GM19023 (cell line): ENCODE data around the gene CXXC5.
A peak's percentile ranks its signal among the peaks of the same experiment; 100 is the strongest.

Experiments used
- ATAC-seq: cut with Tn5 transposase; IDR thresholded peaks from one replicate; pipeline ENCODE4 v1.9.1; 2021; ENCODE audit warnings: mild to moderate bottlenecking, moderate library complexity; ENCODE audit not compliant: unreplicated experiment

The CXXC5 gene

DNA sequence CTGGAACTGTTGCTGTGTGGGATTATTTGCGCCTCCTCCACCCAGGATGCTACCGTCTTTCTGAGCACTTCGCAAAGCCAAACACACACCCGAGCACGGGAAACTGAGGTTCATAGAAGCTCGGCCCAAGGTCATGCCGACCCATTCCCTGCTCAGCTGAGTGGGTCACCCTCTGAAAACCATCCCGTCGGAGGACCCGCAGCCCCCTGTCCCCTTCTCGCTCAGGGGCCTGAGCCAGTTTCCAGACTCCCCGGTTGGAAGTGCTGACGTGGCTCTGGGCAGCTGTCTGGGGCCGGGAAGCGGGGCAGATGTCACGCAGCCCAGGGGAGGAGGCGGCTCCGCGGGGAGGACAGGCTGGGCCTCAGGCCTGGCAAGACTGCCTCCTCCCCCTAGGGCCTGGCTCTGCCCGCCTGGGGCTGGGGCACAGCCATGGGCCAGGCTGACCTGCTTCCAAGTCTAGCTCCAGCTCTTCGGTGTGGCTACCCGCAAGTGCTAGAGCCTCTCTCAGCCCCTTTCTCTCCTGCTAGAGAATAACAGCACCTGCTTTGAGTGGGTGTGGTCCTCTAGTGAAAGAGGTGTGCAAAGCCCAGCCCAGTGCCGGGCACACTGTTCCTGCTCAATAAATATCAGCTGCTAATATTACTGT is 9.9 kb upstream of the CXXC5 start:
- peak; percentile 17 for ATAC-seq

GRCh38 chr5:139638736-139639618 is 9.2 kb upstream of the CXXC5 start:
- ATAC-seq = no peak

- ATAC-seq = no peak
Measured at GRCh38 chr5:139639619-139640380, 8.3 kb upstream of the CXXC5 start.

DNA sequence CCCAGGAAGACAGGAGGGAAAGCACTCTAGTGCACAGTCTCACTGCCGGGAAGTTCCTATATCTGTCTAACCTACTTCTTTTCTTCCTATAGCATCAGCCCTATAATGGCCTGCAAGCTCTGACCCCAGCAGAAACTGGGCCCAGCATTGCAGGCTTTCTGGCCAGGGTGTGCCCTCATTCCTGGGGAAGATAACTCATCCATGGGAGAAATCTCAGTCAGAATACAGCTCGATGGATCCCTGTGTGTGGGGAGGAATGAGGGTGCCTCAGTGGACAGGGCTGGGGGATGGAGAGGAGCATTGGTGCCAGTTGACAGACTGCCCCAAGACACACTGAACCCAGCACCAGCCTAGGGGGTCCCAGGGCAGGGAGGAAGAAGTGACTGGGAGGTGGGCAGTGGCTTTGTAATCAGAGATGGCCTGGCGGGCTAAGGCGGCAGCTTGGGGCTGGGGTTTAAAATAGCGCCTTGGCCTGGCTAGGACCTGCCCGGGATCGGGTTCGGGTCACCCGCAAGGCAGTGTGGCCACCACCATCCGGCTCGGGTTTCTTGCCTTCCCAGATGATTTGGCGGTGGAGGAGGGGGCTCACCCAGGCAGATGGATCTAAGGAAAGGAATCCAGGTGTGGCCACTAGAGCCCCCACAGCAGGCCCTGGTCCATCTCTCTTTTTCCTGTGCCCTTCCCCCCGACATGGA is 7.6 kb upstream of the CXXC5 start:
- ATAC-seq = no peak

GRCh38 chr5:139641116-139642080 is 6.8 kb upstream of the CXXC5 start:
- no peak for ATAC-seq

- no peak for ATAC-seq
Measured at GRCh38 chr5:139642213-139642612, 5.9 kb upstream of the CXXC5 start.

- no peak for ATAC-seq
Measured at GRCh38 chr5:139642891-139643871, 5.0 kb upstream of the CXXC5 start.

DNA sequence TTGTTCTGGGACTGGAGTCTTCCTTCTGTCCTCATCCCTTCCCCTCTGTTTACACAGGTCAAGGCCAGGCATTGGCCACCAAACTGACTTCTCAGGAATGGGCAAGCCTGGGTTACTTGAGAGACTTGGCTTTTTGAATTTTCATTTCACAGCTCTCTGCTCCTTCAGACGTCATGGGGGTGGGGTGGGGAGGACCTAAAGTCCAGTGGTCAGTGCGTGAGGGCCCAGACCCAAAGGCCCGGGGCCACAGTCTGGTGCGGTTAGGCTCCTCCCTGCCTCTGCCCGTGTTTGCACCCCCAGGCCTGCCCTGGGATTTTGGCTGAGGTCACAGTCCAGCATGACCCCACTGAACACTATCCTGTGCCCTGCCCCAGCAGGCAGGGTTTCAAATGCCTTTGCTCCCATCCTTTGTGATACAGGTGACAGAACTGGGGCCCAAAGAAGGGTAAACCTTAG is 4.1 kb upstream of the CXXC5 start:
- ATAC-seq = no peak

- ATAC-seq = no peak
Measured at GRCh38 chr5:139644646-139645429, 3.3 kb upstream of the CXXC5 start.

- ATAC-seq = no peak
Measured at GRCh38 chr5:139645430-139645871, 2.7 kb upstream of the CXXC5 start.

DNA sequence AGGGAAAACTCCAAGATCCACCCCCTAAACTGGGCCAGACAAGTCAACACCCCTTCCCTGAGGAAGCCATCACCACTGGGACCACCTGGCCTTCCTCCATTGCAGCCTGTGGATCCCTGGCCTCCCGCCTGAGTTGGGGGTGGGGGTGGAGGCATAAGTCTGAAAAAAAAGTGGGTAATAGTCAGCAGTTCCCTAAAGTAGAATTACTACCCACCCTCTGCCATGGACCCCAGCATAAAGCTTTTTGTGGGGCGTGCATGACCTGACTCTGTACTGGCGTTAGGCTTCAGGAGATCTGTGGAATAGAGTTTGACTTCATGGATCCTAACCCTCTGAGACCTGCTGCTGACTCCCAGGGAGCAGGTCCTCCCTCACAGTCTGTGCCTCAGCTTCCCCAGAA is 2.0 kb upstream of the CXXC5 start:
- no peak for ATAC-seq

- no peak for ATAC-seq
Measured at GRCh38 chr5:139646912-139647505, 1.1 kb upstream of the CXXC5 start.

DNA sequence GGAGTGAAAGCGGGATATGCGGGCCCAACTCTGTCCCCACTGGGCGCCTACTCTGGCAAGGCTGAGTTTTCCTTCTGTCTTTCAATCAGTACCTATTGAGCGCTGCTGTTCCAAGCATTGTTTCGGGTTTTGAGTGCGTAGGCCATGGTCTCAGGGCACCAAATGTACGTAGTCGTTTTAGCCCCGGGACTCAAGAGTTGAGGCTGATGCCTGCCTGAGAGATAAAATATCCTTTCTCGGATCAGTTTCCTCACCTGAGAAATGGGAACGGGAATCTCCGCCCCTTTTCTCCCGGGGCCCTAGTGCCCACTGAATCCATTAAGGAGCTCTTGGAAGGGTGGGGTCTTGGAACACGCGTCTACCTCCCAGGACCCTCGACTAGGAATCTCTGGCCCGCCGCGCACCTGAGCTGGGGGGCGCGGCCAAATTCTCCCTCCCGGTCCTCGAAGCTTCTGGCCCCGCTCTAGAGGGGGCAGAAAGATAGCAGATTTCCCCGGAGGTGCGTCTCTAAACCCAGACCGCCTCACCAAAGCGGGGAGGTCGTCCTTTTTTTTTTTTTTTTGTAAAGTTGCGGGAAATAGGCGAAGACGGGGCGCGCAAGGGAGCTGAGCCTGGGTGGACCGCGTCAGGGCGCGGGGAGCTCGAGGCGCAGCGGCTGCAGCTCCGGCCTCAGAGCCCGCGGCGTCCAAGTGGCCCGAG is 494 bp upstream of the CXXC5 start:
- no peak for ATAC-seq

GRCh38 chr5:139649082-139649991 is 1.2 kb downstream of the CXXC5 start:
- no peak for ATAC-seq

DNA sequence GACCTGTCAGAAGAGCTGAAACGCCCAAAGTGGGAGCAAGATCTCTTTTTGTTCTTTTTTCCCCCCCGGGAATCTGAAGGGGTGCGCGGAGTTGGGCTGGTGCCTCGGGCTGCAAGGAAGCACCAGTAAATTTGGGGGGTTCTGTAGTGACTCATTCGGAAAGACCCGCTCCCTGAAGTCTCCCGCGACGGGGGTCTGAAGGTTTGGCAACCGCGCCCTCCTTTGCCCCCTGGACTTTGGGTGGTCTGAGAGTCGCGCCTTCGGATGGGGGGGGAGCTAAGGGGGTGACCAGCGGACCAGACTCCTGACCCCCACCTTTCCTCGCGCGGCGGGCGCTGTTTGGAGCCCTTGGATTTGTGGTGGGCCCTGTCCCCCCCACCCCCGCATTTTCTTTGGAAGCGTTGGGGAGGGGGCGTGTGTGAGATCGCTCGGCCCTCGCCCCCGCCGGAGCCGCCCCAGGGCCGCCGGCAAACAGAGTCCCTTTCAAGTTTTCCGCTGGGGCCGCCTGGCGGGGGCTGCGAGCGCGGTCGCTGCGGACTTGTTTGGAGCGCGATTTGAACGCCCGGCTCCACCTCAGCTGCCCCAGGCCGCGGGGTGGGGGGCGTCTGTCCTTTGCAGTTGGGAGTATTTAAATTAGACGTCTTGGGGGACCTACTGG is 2.0 kb downstream of the CXXC5 start:
- no peak for ATAC-seq
